Neuronal stem cell (in vitro differentiated cells): ENCODE measurements around the gene ITGAX.

Experiments used
- DNase-seq: peaks from one replicate; pipeline ENCODE4 v3.0.0-alpha.2; 2013; ENCODE audit warnings: low spot score
- H2AFZ ChIP-seq: one replicate; pipeline ENCODE4 v1.6.1; 2013; ENCODE audit warnings: mild to moderate bottlenecking, low read length, inconsistent platforms
- H2AK5ac ChIP-seq: 2 replicates; pipeline ENCODE4 v1.6.1; 2013; ENCODE audit warnings: low read depth, mild to moderate bottlenecking, inconsistent platforms, low read length, moderate library complexity, mixed read lengths
- H2BK120ac ChIP-seq: 2 replicates; pipeline ENCODE4 v1.6.1; 2013; ENCODE audit warnings: low read depth, mild to moderate bottlenecking, inconsistent platforms, low read length, moderate library complexity, mixed read lengths
- H2BK12ac ChIP-seq: one replicate; pipeline ENCODE4 v1.6.1; 2013; ENCODE audit warnings: low read length, inconsistent platforms
- H2BK15ac ChIP-seq: 2 replicates; pipeline ENCODE4 v1.6.1; 2013; ENCODE audit warnings: mild to moderate bottlenecking, low read length, inconsistent platforms, mixed read lengths
- H2BK5ac ChIP-seq: one replicate; pipeline ENCODE4 v1.6.1; 2013; ENCODE audit warnings: inconsistent platforms, mild to moderate bottlenecking, low read length, moderate library complexity
- H3K14ac ChIP-seq: one replicate; pipeline ENCODE4 v1.6.1; 2013; ENCODE audit warnings: low read length, inconsistent platforms
- H3K18ac ChIP-seq: 2 replicates; pipeline ENCODE4 v1.6.1; 2013; ENCODE audit warnings: low read length, inconsistent platforms
- H3K23ac ChIP-seq: 2 replicates; pipeline ENCODE4 v1.6.1; 2013; ENCODE audit warnings: low read depth, mild to moderate bottlenecking, mixed read lengths, low read length, inconsistent platforms; ENCODE audit not compliant: poor library complexity
- H3K27ac ChIP-seq: replicated peaks from 3 replicates; pipeline ENCODE4 v1.5.1; 2013; ENCODE audit warnings: low read length, inconsistent platforms
- H3K27me3 ChIP-seq, 3 experiments: 2 replicates each; pipeline ENCODE4 v1.6.1; 2013; ENCODE audit warnings: low read length in 3 of 3, mild to moderate bottlenecking in 2 of 3, inconsistent platforms in 1 of 3, low read depth in 1 of 3, mixed read lengths in 1 of 3, moderate library complexity in 1 of 3; ENCODE audit not compliant: control insufficient read depth in 3 of 3, insufficient read depth in 3 of 3
- H3K36me3 ChIP-seq, 2 donors: replicated peaks in 1 of 2; 2 replicates each; pipeline ENCODE4 v1.6.1; 2013; ENCODE audit warnings: low read length in 2 of 2; ENCODE audit not compliant: control insufficient read depth in 2 of 2, insufficient read depth in 2 of 2
- H3K4ac ChIP-seq: 2 replicates; pipeline ENCODE4 v1.6.1; 2013; ENCODE audit warnings: inconsistent platforms, mild to moderate bottlenecking, low read length, moderate library complexity
- H3K4me1 ChIP-seq, 2 donors: 1 replicate in 1 of 2; 2 replicates in 1 of 2; pipeline ENCODE4 v1.6.1; 2013; ENCODE audit warnings: low read length in 2 of 2, low read depth in 1 of 2; ENCODE audit not compliant: control insufficient read depth in 2 of 2, insufficient read depth in 1 of 2
- H3K4me2 ChIP-seq: one replicate; pipeline ENCODE4 v1.6.1; 2013; ENCODE audit warnings: mild to moderate bottlenecking, low read length, inconsistent platforms; ENCODE audit not compliant: insufficient read depth, poor library complexity, severe bottlenecking
- H3K4me3 ChIP-seq, 2 donors: 2 replicates each; pipeline ENCODE4 v1.5.1; 2013; ENCODE audit warnings: low read length in 2 of 2, mild to moderate bottlenecking in 2 of 2, inconsistent platforms in 1 of 2, moderate library complexity in 1 of 2
- H3K79me1 ChIP-seq: one replicate; pipeline ENCODE4 v1.6.1; 2013; ENCODE audit warnings: low read depth, mild to moderate bottlenecking, inconsistent platforms, low read length, moderate library complexity
- H3K9ac ChIP-seq: one replicate; pipeline ENCODE4 v1.6.1; 2013; ENCODE audit warnings: mild to moderate bottlenecking, low read depth, low read length, inconsistent platforms; ENCODE audit not compliant: poor library complexity
- H3K9me3 ChIP-seq, 2 donors: replicated peaks in 1 of 2; 2 replicates each; pipeline versions ENCODE3 to v1.6.1; 2013; ENCODE audit warnings: low read length in 2 of 2, mild to moderate bottlenecking in 2 of 2, inconsistent platforms in 1 of 2, low read depth in 1 of 2, mixed read lengths in 1 of 2, moderate library complexity in 1 of 2; ENCODE audit not compliant: control insufficient read depth in 2 of 2, insufficient read depth in 1 of 2
- H4K8ac ChIP-seq: one replicate; pipeline ENCODE4 v1.6.1; 2013; ENCODE audit warnings: low read depth, mild to moderate bottlenecking, inconsistent platforms, low read length, moderate library complexity
- H4K91ac ChIP-seq: one replicate; pipeline ENCODE4 v1.6.1; 2013; ENCODE audit warnings: low read length, low read depth, mild to moderate bottlenecking, inconsistent platforms; ENCODE audit not compliant: poor library complexity
- WGBS, 2 donors: extraction: QIAGEN DNeasy Blood & Tissue Kit; methylation state at CpG; one replicate each; pipeline ENCODE4 v1.1.7; 2013; ENCODE audit warnings: missing lambda C conversion rate in 2 of 2, mixed read lengths in 1 of 2; ENCODE audit not compliant: insufficient read length in 2 of 2, insufficient replicate concordance in 1 of 2; ENCODE audit errors: extremely low coverage in 2 of 2; 5-methylcytosine and 5-hydroxymethylcytosine counted together

The ITGAX gene

GRCh38 chr16:31371619-31372484 is 16.9 kb downstream of the ITGAX start:
- Histone ChIP-seq H3K4me1 (no peaks in the 10 kb centered on the region), H3K9me3 (peaks cover 0 to 7% of the 10 kb centered on the region in 2 donors), H3K4me2 (no peak overlapping the region), H3K36me3 (no peaks in the 10 kb centered on the region), H2BK15ac (peak overlapping the region; percentile 94), H3K27me3 (peaks cover 0 to 3% (median 0%) of the 10 kb centered on the region in 3 experiments), H4K8ac (no peak overlapping the region), H3K18ac (peak overlapping the region; percentile 83), H2BK5ac (no peak overlapping the region), H2BK12ac (no peak overlapping the region), H3K79me1 (no peaks in the 10 kb centered on the region), H3K9ac (no peak overlapping the region), H2AK5ac (peak overlapping the region; percentile 28), H3K4me3 (no peak overlapping the region), H3K23ac (no peak overlapping the region), H2BK120ac (peak overlapping the region; percentile 47), H3K14ac (peak overlapping the region; percentile 97), H3K27ac (no peak overlapping the region), H2AFZ (peak overlapping the region; percentile 64), H4K91ac (no peak overlapping the region), H3K4ac (no peak overlapping the region)
- no CpG with 5 or more reads among the region's 42 CpGs for WGBS, 2 donors
- DNase-seq, result no peak

GRCh38 chr16:31373235-31373634 is 18.3 kb downstream of the ITGAX start:
- H3K18ac ChIP-seq, result no peak overlapping the region
- no peak overlapping the region for H4K91ac ChIP-seq
- DNase-seq, result no peak
- H4K8ac ChIP-seq, result no peak overlapping the region
- H2BK12ac ChIP-seq, result no peak overlapping the region
- no peak overlapping the region for H2BK5ac ChIP-seq
- H3K4ac ChIP-seq, result no peak overlapping the region
- H2AK5ac ChIP-seq, result no peak overlapping the region
- H3K27me3 ChIP-seq, result peaks cover 0 to 3% (median 3%) of the 10 kb centered on the region in 3 experiments
- no peaks in the 10 kb centered on the region for H3K79me1 ChIP-seq
- H3K9me3 ChIP-seq, result peaks cover 0 to 7% of the 10 kb centered on the region in 2 donors
- H3K4me3 ChIP-seq, result no peak overlapping the region
- no peak overlapping the region for H3K4me2 ChIP-seq
- no peak overlapping the region for H2BK120ac ChIP-seq
- no peak overlapping the region for H3K9ac ChIP-seq
- H3K14ac ChIP-seq, result no peak overlapping the region
- H2AFZ ChIP-seq, result no peak overlapping the region
- H3K36me3 ChIP-seq, result no peaks in the 10 kb centered on the region
- H3K23ac ChIP-seq, result no peak overlapping the region
- no peak overlapping the region for H3K27ac ChIP-seq
- no CpG with 5 or more reads among the region's 14 CpGs for WGBS, 2 donors
- H3K4me1 ChIP-seq, result no peaks in the 10 kb centered on the region
- no peak overlapping the region for H2BK15ac ChIP-seq

GRCh38 chr16:31375231-31375630 is 20.3 kb downstream of the ITGAX start:
- H2AK5ac ChIP-seq, result no peak overlapping the region
- no peak overlapping the region for H2BK12ac ChIP-seq

GRCh38 chr16:31376705-31377104 is 21.7 kb downstream of the ITGAX start:
- H3K27ac ChIP-seq, result no peak overlapping the region
- H4K91ac ChIP-seq, result no peak overlapping the region
- H3K18ac ChIP-seq, result no peak overlapping the region
- peaks cover 0 to 3% (median 3%) of the 10 kb centered on the region in 3 experiments for H3K27me3 ChIP-seq
- no peak overlapping the region for H4K8ac ChIP-seq
- H2AFZ ChIP-seq, result no peak overlapping the region
- H2BK12ac ChIP-seq, result no peak overlapping the region
- no peaks in the 10 kb centered on the region for H3K79me1 ChIP-seq
- no peak overlapping the region for H3K14ac ChIP-seq
- H3K23ac ChIP-seq, result no peak overlapping the region
- H2BK15ac ChIP-seq, result no peak overlapping the region
- no peak overlapping the region for H2BK5ac ChIP-seq
- no peak overlapping the region for H3K4ac ChIP-seq
- H3K4me3 ChIP-seq, result no peak overlapping the region
- peaks cover 0 to 3% of the 10 kb centered on the region in 2 donors for H3K9me3 ChIP-seq
- H3K9ac ChIP-seq, result no peak overlapping the region
- no peak overlapping the region for H3K4me2 ChIP-seq
- no peak for DNase-seq
- H3K36me3 ChIP-seq, result no peaks in the 10 kb centered on the region
- H2BK120ac ChIP-seq, result no peak overlapping the region
- WGBS, 2 donors, result no CpG with 5 or more reads among the region's 8 CpGs
- no peaks in the 10 kb centered on the region for H3K4me1 ChIP-seq
- H2AK5ac ChIP-seq, result no peak overlapping the region

More at GRCh38 chr16:31375231-31375630, 20.3 kb downstream of the ITGAX start:
- Histone ChIP-seq H3K27ac (no peak overlapping the region), H3K14ac (no peak overlapping the region), H2AFZ (no peak overlapping the region), H3K18ac (no peak overlapping the region), H3K23ac (no peak overlapping the region), H3K4me2 (no peak overlapping the region), H4K8ac (no peak overlapping the region), H3K79me1 (no peaks in the 10 kb centered on the region), H4K91ac (no peak overlapping the region), H3K4ac (no peak overlapping the region), H2BK5ac (no peak overlapping the region), H3K4me1 (no peaks in the 10 kb centered on the region), H2BK15ac (no peak overlapping the region), H3K27me3 (peaks cover 0 to 3% (median 3%) of the 10 kb centered on the region in 3 experiments), H3K9ac (no peak overlapping the region), H3K4me3 (no peak overlapping the region), H2BK120ac (no peak overlapping the region), H3K36me3 (no peaks in the 10 kb centered on the region), H3K9me3 (peaks cover 0 to 5% of the 10 kb centered on the region in 2 donors)
- DNase-seq, result no peak
- no CpG with 5 or more reads among the region's 5 CpGs for WGBS, 2 donors
